GM10266 (cell line): ENCODE data around the gene ZMYND12.

Experiments
- DNase-seq: peaks from one replicate; pipeline ENCODE4 v3.0.0; 2012; ENCODE audit errors: extremely low spot score
- TF ChIP-seq, protein P1 (sequence below): IDR thresholded peaks from 2 replicates; pipeline ENCODE4 v1.5.1; 2012; ENCODE audit warnings: mild to moderate bottlenecking, low read depth; ENCODE audit not compliant: control insufficient read depth, insufficient read depth; ENCODE audit errors: missing control alignments

ZMYND12 gene

DNA sequence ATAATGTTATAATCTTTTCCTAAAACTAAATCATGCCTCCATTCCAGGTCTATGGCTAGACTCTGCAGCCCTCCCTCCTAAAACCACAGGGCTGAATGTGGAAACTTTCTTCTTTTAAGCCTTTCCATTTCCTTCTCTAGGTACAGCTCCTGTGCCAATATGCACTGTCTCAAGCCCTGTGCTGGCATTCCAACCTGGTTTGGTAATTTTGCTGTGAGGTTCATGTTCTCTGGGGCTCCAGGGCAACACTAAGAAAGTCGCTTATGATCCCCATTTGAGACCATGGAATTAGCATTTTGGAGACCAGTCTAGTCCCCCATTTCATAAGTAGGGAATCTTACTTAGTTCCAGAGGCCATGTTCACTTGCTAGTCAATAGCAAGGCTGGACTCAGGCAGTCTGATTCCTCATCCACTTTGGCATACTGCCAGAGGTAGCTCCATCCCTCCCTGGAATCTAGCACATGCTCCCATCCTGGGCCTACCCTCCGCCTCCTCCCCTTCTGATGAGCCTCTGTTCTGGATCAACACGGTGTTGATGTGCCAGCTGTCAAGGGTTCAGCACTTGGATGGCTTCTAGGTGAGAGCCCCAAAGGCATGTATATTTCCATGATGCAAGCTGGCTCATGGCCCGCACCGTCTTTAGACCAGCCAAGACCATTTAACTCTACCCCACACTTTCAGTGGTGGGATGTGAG, 36.5 kb downstream of the ZMYND12 start:
- no peak for DNase-seq

DNA sequence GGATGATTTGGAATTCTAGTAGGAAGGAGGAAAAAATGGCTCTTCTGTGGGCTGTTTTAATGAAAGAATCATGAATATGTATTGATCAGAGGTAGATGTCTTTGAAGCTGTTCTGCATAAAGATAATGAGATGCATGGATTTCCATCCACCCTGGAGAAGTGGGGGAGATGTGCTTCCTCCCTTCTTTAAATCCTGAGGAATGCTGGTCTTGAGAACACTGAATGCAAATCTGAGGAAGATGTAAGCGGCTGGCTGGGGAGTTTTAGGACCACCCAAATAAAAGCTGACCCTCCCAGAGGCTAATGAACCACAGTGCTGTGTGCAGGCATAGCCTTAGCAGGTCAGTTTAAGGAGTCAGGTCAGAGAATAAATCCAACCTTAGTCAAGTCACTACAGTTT, 37.3 kb downstream of the ZMYND12 start:
- TF ChIP-seq, protein P1, sequence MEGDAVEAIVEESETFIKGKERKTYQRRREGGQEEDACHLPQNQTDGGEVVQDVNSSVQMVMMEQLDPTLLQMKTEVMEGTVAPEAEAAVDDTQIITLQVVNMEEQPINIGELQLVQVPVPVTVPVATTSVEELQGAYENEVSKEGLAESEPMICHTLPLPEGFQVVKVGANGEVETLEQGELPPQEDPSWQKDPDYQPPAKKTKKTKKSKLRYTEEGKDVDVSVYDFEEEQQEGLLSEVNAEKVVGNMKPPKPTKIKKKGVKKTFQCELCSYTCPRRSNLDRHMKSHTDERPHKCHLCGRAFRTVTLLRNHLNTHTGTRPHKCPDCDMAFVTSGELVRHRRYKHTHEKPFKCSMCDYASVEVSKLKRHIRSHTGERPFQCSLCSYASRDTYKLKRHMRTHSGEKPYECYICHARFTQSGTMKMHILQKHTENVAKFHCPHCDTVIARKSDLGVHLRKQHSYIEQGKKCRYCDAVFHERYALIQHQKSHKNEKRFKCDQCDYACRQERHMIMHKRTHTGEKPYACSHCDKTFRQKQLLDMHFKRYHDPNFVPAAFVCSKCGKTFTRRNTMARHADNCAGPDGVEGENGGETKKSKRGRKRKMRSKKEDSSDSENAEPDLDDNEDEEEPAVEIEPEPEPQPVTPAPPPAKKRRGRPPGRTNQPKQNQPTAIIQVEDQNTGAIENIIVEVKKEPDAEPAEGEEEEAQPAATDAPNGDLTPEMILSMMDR: no peak
- no peak for DNase-seq

More for the DNA sequence above, 36.5 kb downstream of the ZMYND12 start:
- TF ChIP-seq, protein P1: no peak

DNA sequence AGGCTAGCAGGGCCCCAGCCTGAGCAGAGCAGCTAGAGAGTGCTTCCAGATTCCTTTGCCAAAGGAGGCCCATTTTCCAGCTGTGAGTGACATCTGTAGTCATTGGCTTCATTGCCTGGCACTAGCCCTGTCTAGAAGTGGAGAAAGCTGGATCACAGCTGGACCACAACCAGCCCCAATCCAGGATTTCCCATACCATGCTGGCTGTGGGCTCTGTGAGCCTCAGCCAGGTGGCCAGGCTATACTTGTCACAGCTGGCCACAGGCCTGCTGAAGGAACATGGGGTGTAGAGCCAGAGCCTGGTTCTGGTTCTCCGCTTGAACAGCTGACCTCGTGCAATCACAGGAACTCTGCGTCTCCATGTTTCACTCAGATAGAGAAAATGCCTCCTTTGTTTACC, 38.7 kb downstream of the ZMYND12 start:
- no peak for DNase-seq
- TF ChIP-seq, protein P1: no peak

DNA sequence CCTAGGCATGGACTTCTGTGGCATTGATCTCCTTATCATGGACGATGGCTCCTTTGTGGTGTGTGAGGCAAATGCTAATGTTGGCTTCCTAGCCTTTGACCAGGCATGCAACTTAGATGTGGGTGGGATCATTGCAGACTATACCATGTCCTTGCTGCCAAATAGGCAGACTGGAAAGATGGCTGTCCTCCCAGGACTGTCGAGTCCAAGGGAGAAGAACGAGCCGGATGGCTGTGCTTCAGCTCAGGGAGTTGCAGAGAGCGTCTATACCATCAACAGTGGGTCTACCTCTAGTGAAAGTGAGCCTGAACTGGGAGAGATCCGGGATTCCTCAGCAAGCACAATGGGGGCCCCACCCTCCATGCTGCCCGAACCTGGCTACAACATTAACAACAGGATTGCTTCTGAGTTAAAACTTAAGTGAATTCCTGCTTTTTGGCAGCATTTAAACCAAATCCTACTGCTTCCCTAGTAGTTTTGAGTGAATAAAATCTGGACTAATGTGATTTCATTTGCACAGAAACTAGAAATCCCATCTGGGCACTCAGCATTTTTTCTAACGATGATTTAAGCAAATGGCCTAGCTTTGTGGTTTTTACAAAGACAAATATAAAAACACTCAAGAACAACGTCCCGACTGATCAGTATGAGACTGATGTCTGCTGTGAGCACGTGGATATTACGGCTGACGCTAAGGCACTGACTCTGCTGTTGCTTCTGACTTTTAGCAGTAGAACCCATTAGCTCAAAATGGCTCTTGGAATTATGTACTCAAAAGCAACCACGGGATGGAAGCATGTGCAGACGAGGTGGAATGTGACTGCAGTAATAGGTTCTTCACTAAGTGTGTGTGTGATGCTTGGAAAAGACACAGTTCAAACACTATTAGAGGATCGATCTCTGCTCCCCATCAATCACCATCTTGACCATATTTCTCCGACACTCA, 41.0 kb downstream of the ZMYND12 start:
- TF ChIP-seq, protein P1: no peak
- no peak for DNase-seq

DNA sequence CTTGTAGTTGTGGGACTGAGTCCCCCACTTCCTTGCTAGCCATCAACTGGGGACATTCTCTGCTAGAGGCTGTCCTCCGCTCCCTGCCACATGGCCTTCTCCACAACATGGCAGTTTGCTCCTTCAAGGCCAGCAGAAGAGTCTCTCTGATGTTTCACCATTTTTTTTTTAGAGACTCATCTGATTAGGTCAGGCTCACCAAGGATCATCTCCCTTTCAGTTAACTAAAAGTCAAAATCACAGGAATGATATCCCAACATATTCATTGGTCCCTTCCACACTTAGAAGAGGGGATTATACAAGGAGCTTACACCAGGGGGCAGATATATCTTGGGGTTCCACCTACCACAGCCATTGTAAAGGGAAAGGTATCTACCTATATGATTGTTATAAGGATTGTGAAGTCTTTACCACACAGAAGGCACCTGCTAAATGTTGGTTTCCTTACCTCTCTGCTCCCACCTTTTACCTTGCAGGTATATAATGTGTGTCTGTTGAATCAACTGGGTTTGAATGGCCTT, 51.9 kb downstream of the ZMYND12 start:
- no peak for DNase-seq
- TF ChIP-seq, protein P1: no peak

DNA sequence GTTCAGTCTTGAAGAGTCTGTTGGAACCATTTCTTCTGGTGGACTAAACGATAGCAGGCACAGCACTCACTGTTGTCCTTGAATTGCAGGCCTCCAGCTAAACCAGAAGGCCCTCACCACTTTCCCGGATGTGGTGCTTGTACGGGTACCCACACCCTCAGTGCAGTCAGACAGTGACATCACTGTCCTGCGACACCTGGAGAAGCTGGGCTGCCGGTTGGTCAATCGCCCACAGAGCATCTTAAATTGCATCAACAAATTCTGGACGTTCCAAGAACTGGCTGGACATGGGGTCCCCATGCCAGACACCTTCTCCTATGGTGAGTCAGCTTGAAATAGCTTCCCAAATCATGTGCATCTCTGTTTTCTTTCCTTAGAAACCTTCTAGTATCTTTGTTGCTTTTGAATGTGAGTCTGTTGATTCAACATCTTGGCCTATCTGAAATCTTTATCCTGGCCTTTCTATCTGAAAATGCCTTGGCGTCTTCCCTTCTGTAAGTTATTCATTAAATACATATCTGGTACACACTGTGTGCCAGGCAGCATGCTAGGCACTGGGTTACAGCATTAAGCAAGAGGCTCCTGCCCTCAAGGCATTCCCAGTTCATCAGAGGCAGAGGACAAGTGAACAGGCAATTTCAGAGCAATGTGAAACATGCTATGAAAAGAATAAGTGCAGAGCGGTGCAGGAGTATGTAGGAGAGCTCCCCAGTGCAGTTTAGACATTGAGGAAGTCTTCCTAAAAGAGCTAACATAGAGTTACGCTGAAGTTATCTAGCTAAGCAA, 56.3 kb downstream of the ZMYND12 start:
- no peak for DNase-seq
- TF ChIP-seq, protein P1: no peak
